HG03066 (cell line): ENCODE data around the gene MMADHC.
"Not testable (repeated sequence)": the region's sequence is repeated elsewhere in the genome, so short reads cannot be mapped to it uniquely, and the experiment has no call there.

ENCODE experiments used
- ATAC-seq: cut with Tn5 transposase; IDR thresholded peaks from one replicate; pipeline ENCODE4 v1.9.1; 2021; ENCODE audit warnings: low read depth; ENCODE audit not compliant: unreplicated experiment

The MMADHC gene

GRCh38 chr2:149595056-149595963, 7.7 kb upstream of the MMADHC start:
- no peak for ATAC-seq

GRCh38 chr2:149594411-149594810, 6.8 kb upstream of the MMADHC start:
- no peak for ATAC-seq

GRCh38 chr2:149587950-149588487, 444 bp upstream of the MMADHC start:
- peak; percentile 21 for ATAC-seq

GRCh38 chr2:149586898-149587219, 716 bp downstream of the MMADHC start:
- ATAC-seq: no peak

- no peak for ATAC-seq
These were observed 1.5 kb downstream of the MMADHC start for GRCh38 chr2:149586063-149586462.

GRCh38 chr2:149585166-149585885, 2.2 kb downstream of the MMADHC start:
- no peak for ATAC-seq

DNA sequence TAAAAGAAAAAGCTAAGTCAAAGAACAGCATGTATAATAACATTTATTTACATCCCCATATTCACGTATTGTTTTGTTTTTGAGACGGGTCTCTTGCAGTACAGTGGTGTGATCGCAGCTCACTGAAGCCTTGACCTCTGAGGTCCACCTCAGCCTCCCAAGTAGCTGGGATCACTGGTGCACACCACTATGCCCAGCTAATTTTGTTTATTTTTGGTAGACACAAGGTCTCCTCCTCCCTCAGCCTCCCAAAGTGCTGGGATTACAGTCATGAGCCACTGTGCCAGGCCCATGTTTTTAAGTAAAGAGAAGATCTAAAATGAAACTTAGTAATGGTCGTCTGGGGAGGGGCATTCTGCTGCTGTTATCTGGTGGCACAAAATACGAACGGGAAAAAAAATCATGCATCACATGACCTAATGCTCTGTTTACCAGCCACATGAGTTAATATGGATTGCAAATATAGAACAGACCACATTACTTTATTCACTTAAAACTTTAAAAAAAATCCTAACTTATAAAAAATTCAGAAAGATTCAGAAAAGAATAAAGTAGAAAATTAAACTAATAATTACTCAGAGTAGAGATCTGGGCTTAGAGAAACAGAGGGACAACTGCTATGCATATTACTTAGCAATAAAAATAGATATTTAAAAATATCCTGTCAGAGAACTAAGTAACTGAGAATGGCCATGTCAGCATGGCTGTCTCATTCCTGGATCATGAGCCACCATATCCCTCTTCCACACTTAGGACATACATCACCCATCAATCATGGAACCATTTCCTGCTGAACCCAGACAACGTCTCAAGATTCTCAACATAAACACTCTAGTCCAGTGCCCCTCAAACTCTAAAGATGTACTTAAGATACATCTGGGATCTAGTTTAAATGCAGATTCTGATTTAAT, 7.3 kb downstream of the MMADHC start:
- ATAC-seq: no peak

DNA sequence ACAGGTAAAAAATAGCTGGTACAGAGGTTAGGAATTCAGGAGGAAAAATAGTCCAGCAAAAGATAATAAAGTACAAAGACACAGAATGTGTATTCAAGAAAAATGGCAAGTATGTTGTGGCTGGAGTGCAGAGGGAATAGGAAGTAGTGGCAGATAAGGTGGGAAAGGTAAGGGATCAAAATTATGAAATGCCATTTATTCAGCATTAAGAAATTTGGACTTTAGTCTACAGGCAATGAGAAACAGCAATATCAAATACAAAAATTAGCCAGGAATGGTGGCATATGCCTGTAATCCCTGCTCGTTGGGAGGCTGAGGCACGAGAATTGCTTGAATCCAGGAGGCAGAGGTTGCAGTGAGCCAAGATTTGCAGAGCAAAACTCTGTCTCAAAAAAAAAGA, 10.3 kb downstream of the MMADHC start:
- ATAC-seq: no peak

GRCh38 chr2:149575752-149576151, 11.8 kb downstream of the MMADHC start:
- no peak for ATAC-seq

GRCh38 chr2:149575277-149575676, 12.3 kb downstream of the MMADHC start:
- ATAC-seq: no peak

GRCh38 chr2:149573760-149574159, 13.8 kb downstream of the MMADHC start:
- ATAC-seq: no peak

GRCh38 chr2:149572102-149572953, 15.2 kb downstream of the MMADHC start:
- no peak for ATAC-seq

DNA sequence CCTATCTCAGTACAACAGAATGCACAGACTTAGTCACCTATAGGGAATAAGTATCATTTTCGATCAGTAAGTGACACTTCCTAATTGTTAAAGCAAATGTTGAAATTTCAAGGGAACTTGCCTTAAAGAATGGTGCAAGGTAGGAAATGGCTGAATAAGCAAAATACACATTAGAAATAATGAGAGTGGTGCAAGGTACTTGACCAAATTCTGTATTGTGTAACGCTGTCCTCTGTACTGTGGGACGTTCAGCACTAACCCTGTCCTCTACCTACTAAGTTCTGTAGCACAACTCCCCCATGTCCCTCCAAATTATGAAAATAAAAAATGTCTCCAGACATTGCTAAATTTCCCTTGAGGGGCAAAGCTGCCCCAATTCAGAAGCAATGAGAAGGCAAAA, 19.4 kb downstream of the MMADHC start:
- no peak for ATAC-seq

GRCh38 chr2:149566652-149567051, 20.9 kb downstream of the MMADHC start:
- no peak for ATAC-seq

DNA sequence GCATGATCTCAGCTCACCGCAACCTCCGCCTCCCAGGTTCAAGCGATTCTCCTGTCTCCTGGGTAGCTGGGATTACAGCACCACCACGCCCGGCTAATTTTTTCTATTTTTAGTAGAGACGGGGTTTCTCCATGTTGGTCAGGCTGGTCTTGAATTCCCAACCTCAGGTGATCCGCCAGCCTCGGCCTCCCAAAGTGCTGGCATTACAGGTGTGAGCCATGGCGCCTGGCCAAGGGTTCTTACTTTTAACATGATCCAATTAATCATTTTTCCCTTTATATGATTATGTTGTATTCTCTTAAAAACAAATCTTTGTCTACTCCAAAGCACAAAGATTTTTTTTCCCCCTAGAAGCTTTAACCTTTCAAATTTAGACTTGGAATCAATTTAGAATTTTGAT, 21.9 kb downstream of the MMADHC start:
- ATAC-seq: not testable (repeated sequence)

- no peak for ATAC-seq
These were observed 22.6 kb downstream of the MMADHC start for GRCh38 chr2:149564983-149565382.

DNA sequence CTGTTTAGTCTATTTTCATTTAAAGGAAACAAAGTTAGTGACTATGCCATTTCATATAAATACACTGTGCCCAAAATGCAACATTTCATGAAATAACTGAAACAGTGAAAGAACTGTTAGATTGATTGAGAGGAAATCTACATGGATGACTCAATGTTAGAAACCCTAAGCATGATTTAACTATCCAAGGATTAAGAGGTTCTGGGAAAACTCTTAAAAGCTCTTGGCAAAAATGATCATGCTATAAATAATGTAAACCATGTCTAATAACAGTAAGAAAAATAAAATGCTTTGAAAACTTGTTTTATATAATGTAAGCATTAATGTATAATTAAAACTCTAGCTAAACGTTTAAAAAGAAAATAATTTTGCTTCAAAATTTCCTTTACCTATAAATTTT, 23.5 kb downstream of the MMADHC start:
- ATAC-seq: no peak

GRCh38 chr2:149562324-149562723, 25.3 kb downstream of the MMADHC start:
- ATAC-seq: peak; percentile 81

DNA sequence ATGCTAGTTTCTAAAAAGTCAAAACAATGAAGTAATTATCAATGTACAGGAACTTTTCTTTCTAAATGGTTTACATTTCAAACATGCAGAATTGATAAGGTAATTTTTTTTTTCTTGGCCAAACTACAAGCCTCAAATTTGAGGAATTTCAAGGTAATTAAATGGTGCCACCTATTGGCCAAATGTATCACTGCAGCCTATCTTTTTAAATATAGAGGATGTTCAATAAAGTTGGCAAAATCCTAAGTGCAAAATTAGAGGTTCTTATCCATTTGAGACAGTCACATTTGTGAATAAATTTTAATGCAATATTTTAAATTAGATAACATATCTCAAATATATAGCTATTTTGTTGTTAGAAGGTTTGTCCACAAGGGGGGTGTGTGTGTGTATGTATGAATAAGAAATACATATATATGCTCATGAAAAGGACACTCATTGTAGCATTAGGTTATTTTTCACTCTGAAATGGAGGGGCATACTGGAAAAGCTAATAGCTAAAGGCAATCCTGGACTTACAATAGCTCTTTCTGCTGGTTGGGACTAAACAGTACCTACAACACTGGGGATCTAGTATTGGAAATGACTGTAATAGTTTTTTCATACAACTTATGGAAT, 26.2 kb downstream of the MMADHC start:
- ATAC-seq: no peak
